ENCODE results near the gene INPP1. TPM values are rescaled to one million over a fixed set of nuclear protein-coding genes. Genes with fewer than 3 reads are reported as not detected.

INPP1 gene
- total RNA-seq, 1 experiment from 2014 or later, result 4.3 TPM

GRCh38 chr2:190396271-190396670, 52.9 kb downstream of the INPP1 start:
- Histone ChIP-seq H3K27ac (ENCODE audit: insufficient read length, low read depth, low read length) (no peak overlapping the region), H2BK5ac (ENCODE audit: insufficient read length, low read length) (no peak overlapping the region), H3K56ac (ENCODE audit: insufficient read length, low read depth, low read length) (no peak overlapping the region), H3K79me2 (ENCODE audit: insufficient read depth, low read length) (no peaks in the 10 kb centered on the region), H4K8ac (replicated peaks; ENCODE audit: insufficient read length, low read depth, low read length) (no peak overlapping the region), H2BK20ac (ENCODE audit: low read depth, low read length, poor library complexity, severe bottlenecking) (no peak overlapping the region), H3K9me3 (ENCODE audit: control insufficient read depth, low read depth, low read length) (no peaks in the 10 kb centered on the region), H3K14ac (ENCODE audit: insufficient read depth, low read length) (no peak overlapping the region), H4K91ac (ENCODE audit: insufficient read length, low read depth, low read length) (no peak overlapping the region), H4K20me1 (ENCODE audit: control insufficient read depth, insufficient read depth, insufficient read length) (no peaks in the 10 kb centered on the region), H2BK120ac (ENCODE audit: low read depth, low read length, poor library complexity, severe bottlenecking) (no peak overlapping the region), H3K9ac (ENCODE audit: extremely low read depth, insufficient read length, low read length) (no peak overlapping the region), H3K4me2 (ENCODE audit: insufficient read depth, insufficient read length, low read length) (no peak overlapping the region), H3K4ac (ENCODE audit: low read depth, low read length) (no peak overlapping the region), H2AK5ac (ENCODE audit: insufficient read length, low read length) (no peak overlapping the region), H2AFZ (ENCODE audit: low read length) (no peak overlapping the region), H3K4me1 (ENCODE audit: insufficient read depth, low read length) (no peaks in the 10 kb centered on the region), H2BK15ac (ENCODE audit: low read depth, low read length) (no peak overlapping the region), H2BK12ac (ENCODE audit: insufficient read length, low read depth, low read length) (no peak overlapping the region), H3K27me3 (ENCODE audit: insufficient read depth, low read length) (no peaks in the 10 kb centered on the region), H3K18ac (ENCODE audit: insufficient read length, low read depth, low read length) (no peak overlapping the region), H4K5ac (ENCODE audit: insufficient read length, low read depth, low read length) (no peak overlapping the region), H3K23me2 (ENCODE audit: insufficient read length, low read depth, low read length, poor library complexity, severe bottlenecking) (no peaks in the 10 kb centered on the region), H3T11ph (ENCODE audit: low read length) (no peak overlapping the region), H3K79me1 (ENCODE audit: insufficient read depth, low read depth, low read length, poor library complexity, severe bottlenecking) (no peaks in the 10 kb centered on the region), H3K23ac (ENCODE audit: insufficient read length, low read depth, low read length) (no peak overlapping the region)
- Mint-ChIP-seq H3K4me3 (no peak overlapping the region), H3K4me1 (no peaks in the 10 kb centered on the region), H3K9me3 (no peaks in the 10 kb centered on the region), H3K27ac (no peak overlapping the region), H3K27me3 (ENCODE audit: low read depth) (peaks cover 3% of the 10 kb centered on the region), H3K36me3 (ENCODE audit: insufficient read depth in 1 of 3, low read depth in 3 of 3) (no peaks in the 10 kb centered on the region)
- WGBS (ENCODE audit: extremely low coverage, insufficient read length, low lambda C conversion rate), result no CpG with 5 or more reads among the region's 2 CpGs
- DNase-seq, result no peak
- no peak for TF ChIP-seq CTCF (conservative IDR thresholded peaks at IDR 0.05)

Data from H9 (cell line).